ENCODE measurements around the gene PALM3.
A peak's percentile ranks its signal among the peaks of the same experiment; 100 is the strongest.

Gene PALM3

DNA sequence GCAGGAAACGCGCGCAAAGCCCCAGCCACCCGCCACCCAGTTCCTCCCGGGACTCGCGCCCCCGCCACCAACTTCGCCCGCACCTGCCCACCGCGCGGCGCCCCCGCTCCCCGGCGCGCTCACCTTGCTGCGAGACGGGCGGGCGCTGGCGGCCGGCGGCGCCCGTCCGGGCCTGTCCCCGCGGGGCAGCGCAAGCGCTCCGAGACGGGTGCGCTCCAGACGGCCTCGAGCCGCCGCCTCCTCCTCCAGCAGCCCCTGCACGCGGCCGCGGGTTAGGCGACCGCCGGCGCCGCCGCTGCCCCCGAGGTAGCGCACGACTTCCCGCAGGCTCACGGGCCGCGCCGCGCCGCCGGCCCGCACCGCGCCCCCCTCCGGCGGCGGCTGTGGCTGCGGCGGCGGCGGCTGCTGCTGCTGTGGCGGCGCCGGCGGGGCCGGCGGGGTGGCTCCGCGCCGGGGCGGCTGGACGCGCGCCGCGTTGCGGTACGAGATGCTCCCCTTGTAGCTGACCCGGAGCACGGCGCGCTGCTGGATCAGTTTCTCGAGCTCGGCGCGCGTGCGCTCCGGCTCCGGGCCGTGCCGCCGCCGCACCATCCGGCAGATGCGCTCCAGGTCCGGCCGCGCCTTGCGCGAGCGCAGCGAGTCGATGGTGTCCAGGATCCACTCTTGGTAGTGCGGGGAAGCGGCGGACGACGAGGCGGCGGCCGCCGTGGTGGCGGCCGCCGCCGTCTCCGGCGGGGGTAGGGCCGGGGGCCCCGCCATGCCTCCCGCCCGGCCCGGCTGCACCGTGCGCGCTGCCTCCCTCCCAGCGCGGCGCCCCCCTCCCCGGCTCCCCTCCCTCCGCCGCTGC lies 28.0 kb upstream of the PALM3 start:
- peak overlapping the region; percentile 64 for H3K4me3 ChIP-seq (ENCODE audit: severe bottlenecking)
- ATAC-seq (ENCODE audit: low read depth) = peak; percentile 35
- H3K36me3 ChIP-seq (ENCODE audit: low read depth) = peaks cover 20% of the 10 kb centered on the region
- H3K27me3 ChIP-seq (ENCODE audit: insufficient read depth, poor library complexity, severe bottlenecking) = no peaks in the 10 kb centered on the region
- H3K27ac ChIP-seq (ENCODE audit: poor library complexity, severe bottlenecking) = peak overlapping the region; percentile 67
- TF ChIP-seq, protein P1, sequence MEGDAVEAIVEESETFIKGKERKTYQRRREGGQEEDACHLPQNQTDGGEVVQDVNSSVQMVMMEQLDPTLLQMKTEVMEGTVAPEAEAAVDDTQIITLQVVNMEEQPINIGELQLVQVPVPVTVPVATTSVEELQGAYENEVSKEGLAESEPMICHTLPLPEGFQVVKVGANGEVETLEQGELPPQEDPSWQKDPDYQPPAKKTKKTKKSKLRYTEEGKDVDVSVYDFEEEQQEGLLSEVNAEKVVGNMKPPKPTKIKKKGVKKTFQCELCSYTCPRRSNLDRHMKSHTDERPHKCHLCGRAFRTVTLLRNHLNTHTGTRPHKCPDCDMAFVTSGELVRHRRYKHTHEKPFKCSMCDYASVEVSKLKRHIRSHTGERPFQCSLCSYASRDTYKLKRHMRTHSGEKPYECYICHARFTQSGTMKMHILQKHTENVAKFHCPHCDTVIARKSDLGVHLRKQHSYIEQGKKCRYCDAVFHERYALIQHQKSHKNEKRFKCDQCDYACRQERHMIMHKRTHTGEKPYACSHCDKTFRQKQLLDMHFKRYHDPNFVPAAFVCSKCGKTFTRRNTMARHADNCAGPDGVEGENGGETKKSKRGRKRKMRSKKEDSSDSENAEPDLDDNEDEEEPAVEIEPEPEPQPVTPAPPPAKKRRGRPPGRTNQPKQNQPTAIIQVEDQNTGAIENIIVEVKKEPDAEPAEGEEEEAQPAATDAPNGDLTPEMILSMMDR (IDR thresholded peaks at IDR 0.05; ENCODE audit: poor library complexity, severe bottlenecking) = peak; percentile 36
- H3K4me1 ChIP-seq (ENCODE audit: insufficient read depth, poor library complexity, severe bottlenecking) = no peaks in the 10 kb centered on the region
- DNase-seq (ENCODE audit: low spot score) = no peak
- H3K9me3 ChIP-seq (ENCODE audit: severe bottlenecking) = no peaks in the 10 kb centered on the region

DNA sequence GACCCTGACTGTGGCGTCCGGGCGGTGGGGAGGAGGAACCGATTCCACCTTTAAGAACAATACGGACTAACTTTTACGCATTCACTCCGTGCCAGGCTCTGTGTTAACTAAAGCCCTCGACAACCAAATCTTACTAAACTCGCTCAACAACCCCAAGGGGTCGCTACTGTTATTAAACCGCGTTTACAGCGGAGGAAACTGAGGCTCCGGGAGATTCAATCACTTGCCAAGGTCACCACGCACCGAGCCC lies 27.5 kb upstream of the PALM3 start:
- H3K27ac ChIP-seq (ENCODE audit: poor library complexity, severe bottlenecking) = peak overlapping the region; percentile 67
- TF ChIP-seq, protein P1 (IDR thresholded peaks at IDR 0.05; ENCODE audit: poor library complexity, severe bottlenecking) = no peak
- DNase-seq (ENCODE audit: low spot score) (no peak), ATAC-seq (ENCODE audit: low read depth) (no peak)
- no peaks in the 10 kb centered on the region for H3K9me3 ChIP-seq (ENCODE audit: severe bottlenecking)
- H3K4me1 ChIP-seq (ENCODE audit: insufficient read depth, poor library complexity, severe bottlenecking) = no peaks in the 10 kb centered on the region
- H3K36me3 ChIP-seq (ENCODE audit: low read depth) = peaks cover 20% of the 10 kb centered on the region
- H3K27me3 ChIP-seq (ENCODE audit: insufficient read depth, poor library complexity, severe bottlenecking) = no peaks in the 10 kb centered on the region
- peak overlapping the region; percentile 64 for H3K4me3 ChIP-seq (ENCODE audit: severe bottlenecking)

DNA sequence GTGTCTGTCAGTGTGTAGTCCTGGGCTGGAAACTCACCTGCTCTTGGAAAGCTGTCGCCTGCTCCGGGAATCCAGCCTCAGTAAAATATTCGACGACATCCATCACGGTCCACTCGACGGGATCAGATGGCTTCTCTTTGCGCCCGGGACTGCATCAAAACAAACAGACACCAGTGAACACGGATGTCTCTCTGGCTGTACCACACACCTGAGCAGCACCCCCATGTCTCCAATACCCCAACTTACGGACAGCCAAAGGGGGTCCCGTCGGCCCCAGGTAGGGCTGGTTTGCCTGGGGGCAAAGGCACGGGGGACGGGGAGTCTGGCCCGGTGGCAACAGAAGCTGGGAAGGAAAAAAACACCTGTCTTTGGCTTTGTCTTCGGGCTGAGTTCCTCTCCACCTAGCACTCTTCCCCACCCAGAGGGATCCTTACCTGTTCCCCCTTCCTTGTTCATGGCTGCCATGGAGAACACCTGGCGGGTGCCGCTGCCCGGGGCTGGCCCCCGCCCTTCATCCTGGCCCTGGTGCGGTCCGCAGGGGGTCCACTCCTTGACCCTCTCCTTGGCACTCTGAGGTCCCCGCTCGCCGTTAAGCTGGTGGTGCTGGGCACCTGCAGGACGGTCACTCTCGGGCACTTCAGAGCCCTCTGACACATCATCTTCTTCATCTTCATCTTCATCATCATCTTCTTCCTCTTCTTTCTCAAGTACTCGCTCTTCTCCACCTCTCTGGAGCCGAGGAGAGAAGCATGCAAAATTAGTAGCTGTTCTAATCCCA lies 26.9 kb upstream of the PALM3 start:
- no peak for ATAC-seq (ENCODE audit: low read depth)
- H3K4me3 ChIP-seq (ENCODE audit: severe bottlenecking) = peak overlapping the region; percentile 64
- TF ChIP-seq, protein P1 (IDR thresholded peaks at IDR 0.05; ENCODE audit: poor library complexity, severe bottlenecking) = no peak
- no peaks in the 10 kb centered on the region for H3K27me3 ChIP-seq (ENCODE audit: insufficient read depth, poor library complexity, severe bottlenecking)
- no peak for DNase-seq (ENCODE audit: low spot score)
- no peaks in the 10 kb centered on the region for H3K4me1 ChIP-seq (ENCODE audit: insufficient read depth, poor library complexity, severe bottlenecking)
- no peak overlapping the region for H3K27ac ChIP-seq (ENCODE audit: poor library complexity, severe bottlenecking)
- H3K36me3 ChIP-seq (ENCODE audit: low read depth) = peaks cover 20% of the 10 kb centered on the region
- no peaks in the 10 kb centered on the region for H3K9me3 ChIP-seq (ENCODE audit: severe bottlenecking)

DNA sequence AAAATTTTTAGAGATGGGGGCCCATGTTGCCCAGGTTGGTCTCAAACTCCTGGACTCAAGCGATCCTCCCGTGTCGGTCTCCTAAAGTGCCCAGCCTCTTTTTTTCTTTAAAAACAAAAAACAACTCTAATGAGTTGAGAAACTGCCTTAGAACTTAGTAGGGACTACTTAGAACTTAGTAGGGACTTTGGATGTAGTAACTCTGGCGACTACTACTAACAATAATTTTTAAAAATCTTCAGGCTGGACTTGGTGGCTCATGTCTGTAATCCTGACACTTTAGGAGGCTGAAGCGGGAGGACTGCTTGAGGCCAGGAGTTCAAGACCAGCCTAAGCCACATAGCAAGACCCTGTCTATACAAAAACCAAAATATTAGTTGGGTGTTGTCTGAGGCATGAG lies 24.2 kb upstream of the PALM3 start:
- no peaks in the 10 kb centered on the region for H3K27me3 ChIP-seq (ENCODE audit: insufficient read depth, poor library complexity, severe bottlenecking)
- H3K4me3 ChIP-seq (ENCODE audit: severe bottlenecking) = no peak overlapping the region

More for the DNA sequence above, 24.2 kb upstream of the PALM3 start:
- DNase-seq (ENCODE audit: low spot score) (no peak), ATAC-seq (ENCODE audit: low read depth) (no peak)
- H3K36me3 ChIP-seq (ENCODE audit: low read depth) = peaks cover 20% of the 10 kb centered on the region
- H3K4me1 ChIP-seq (ENCODE audit: insufficient read depth, poor library complexity, severe bottlenecking) = no peaks in the 10 kb centered on the region
- TF ChIP-seq, protein P1 (IDR thresholded peaks at IDR 0.05; ENCODE audit: poor library complexity, severe bottlenecking) = no peak
- no peak overlapping the region for H3K27ac ChIP-seq (ENCODE audit: poor library complexity, severe bottlenecking)
- H3K9me3 ChIP-seq (ENCODE audit: severe bottlenecking) = no peaks in the 10 kb centered on the region
